HepG2 (cell line): ENCODE results near the gene PDP2. TPM values are rescaled to one million over a fixed set of nuclear protein-coding genes. Genes with fewer than 3 reads are reported as not detected.
A peak's percentile ranks its signal among the peaks of the same experiment; 100 is the strongest.

ENCODE experiments used
- ATF3 ChIP-seq: sonication (generic); formaldehyde crosslinking; IDR thresholded peaks from 2 replicates; pipeline ENCODE4 v1.4.0; 2020; ENCODE audit warnings: missing genetic modification reagents
- KMT2A ChIP-seq: sonication (generic); formaldehyde crosslinking; IDR thresholded peaks from 2 replicates; pipeline ENCODE4 v1.4.0; 2020; ENCODE audit warnings: missing genetic modification reagents
- MTA1 ChIP-seq: sonication (generic); formaldehyde crosslinking; IDR thresholded peaks from 2 replicates; pipeline ENCODE4 v1.4.0; 2020; ENCODE audit warnings: missing genetic modification reagents, mild to moderate bottlenecking, borderline replicate concordance
- PHF5A ChIP-seq: IDR thresholded peaks from one replicate; pipeline ENCODE4 v1.6.1; 2018; ENCODE audit warnings: low read depth, missing genetic modification reagents; ENCODE audit not compliant: unreplicated experiment
- PRPF4 ChIP-seq: fragments of 200-400 bp; formaldehyde crosslinking; IDR thresholded peaks from 2 replicates; pipeline ENCODE4 v1.6.1; 2016; ENCODE audit warnings: low read length, low read depth; ENCODE audit not compliant: poor library complexity, severe bottlenecking
- SP140L ChIP-seq: sonication (generic); formaldehyde crosslinking; IDR thresholded peaks from 2 replicates; pipeline ENCODE4 v1.4.0; 2020; ENCODE audit warnings: missing genetic modification reagents, borderline replicate concordance
- TFE3 ChIP-seq: IDR thresholded peaks from 2 replicates; pipeline ENCODE4 v1.6.1; 2016
- ZFP36 ChIP-seq: fragments of 150-350 bp; IDR thresholded peaks from 2 replicates; pipeline ENCODE4 v1.6.1; 2018; ENCODE audit warnings: borderline replicate concordance, low read length, low read depth; ENCODE audit not compliant: partially characterized antibody
- ZNF318 ChIP-seq: sonication (generic); formaldehyde crosslinking; IDR thresholded peaks from 2 replicates; pipeline ENCODE4 v1.4.0; 2020; ENCODE audit warnings: mild to moderate bottlenecking, missing genetic modification reagents
- ZNF564 ChIP-seq: sonication (generic); formaldehyde crosslinking; IDR thresholded peaks from 2 replicates; pipeline ENCODE4 v1.8.1; 2023; ENCODE audit warnings: mild to moderate bottlenecking, missing genetic modification reagents
- ZNF674 ChIP-seq: sonication (generic); formaldehyde crosslinking; IDR thresholded peaks from 2 replicates; pipeline ENCODE4 v1.5.0; 2020; ENCODE audit warnings: low read depth, mild to moderate bottlenecking, missing genetic modification reagents
- ZSCAN25 ChIP-seq: sonication (generic); formaldehyde crosslinking; IDR thresholded peaks from 2 replicates; pipeline ENCODE4 v1.8.0; 2022; ENCODE audit warnings: mild to moderate bottlenecking, missing genetic modification reagents
- polyA plus RNA-seq, 8 experiments: library from polyadenylated mRNA; depleted of rRNA in 3 of 8; stranded (reverse) in 7 of 8; unstranded in 1 of 8; fragments of >200 nt; fragmentation: Illumina TruSeq in 4 of 8; extraction: Trizol in 4 of 8; gene quantifications; 2 replicates each; pipeline versions ENCODE4 v1.2.1 to v1.2.3, GENCODE V29; 2011 to 2016; ENCODE audit warnings: low read depth in 4 of 8, missing spikeins in 1 of 8, mixed read lengths in 1 of 8; ENCODE audit not compliant: insufficient read depth in 1 of 8
- total RNA-seq, 5 experiments: library from RNA; depleted of rRNA; stranded (reverse); fragments of >200 nt; fragmentation: Illumina TruSeq; extraction: Trizol; gene quantifications; 2 replicates each; pipeline ENCODE4 v1.2.3, GENCODE V29; 2016; ENCODE audit warnings: low read depth in 1 of 5
- TF ChIP-seq, protein P1 (sequence below): fragments of 450-650 bp; IDR thresholded peaks from 2 replicates; pipeline ENCODE4 v1.6.1; 2017
- TF ChIP-seq, protein P2 (sequence below): IDR thresholded peaks from 2 replicates; pipeline ENCODE4 v1.6.1; 2016; ENCODE audit warnings: low read depth, control low read depth
- TF ChIP-seq, protein P3 (sequence below): sonication (generic); formaldehyde crosslinking; IDR thresholded peaks from 2 replicates; pipeline ENCODE4 v1.4.0; 2020; ENCODE audit warnings: missing genetic modification reagents

PDP2 gene
- total and polyA plus RNA-seq, 2 of the 13 experiments (the other 11 are each of a cell fraction or from before 2014, with no cell fraction given) = 12.8 to 15.8 TPM

- TF ChIP-seq ZNF318 (no peak), TFE3 (CRISPR knock-in tag) (no peak), SP140L (CRISPR knock-in tag) (no peak), ZNF564 (CRISPR knock-in tag) (no peak), MTA1 (no peak), ZFP36 (no peak), KMT2A (CRISPR knock-in tag) (no peak), ATF3 (CRISPR knock-in tag) (no peak), PHF5A (CRISPR knock-in tag) (peak; percentile 91), ZSCAN25 (CRISPR knock-in tag) (peak; percentile 94), PRPF4 (no peak), ZNF674 (no peak)
- TF ChIP-seq, protein P1, sequence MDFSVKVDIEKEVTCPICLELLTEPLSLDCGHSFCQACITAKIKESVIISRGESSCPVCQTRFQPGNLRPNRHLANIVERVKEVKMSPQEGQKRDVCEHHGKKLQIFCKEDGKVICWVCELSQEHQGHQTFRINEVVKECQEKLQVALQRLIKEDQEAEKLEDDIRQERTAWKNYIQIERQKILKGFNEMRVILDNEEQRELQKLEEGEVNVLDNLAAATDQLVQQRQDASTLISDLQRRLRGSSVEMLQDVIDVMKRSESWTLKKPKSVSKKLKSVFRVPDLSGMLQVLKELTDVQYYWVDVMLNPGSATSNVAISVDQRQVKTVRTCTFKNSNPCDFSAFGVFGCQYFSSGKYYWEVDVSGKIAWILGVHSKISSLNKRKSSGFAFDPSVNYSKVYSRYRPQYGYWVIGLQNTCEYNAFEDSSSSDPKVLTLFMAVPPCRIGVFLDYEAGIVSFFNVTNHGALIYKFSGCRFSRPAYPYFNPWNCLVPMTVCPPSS = no peak
- TF ChIP-seq, protein P2, sequence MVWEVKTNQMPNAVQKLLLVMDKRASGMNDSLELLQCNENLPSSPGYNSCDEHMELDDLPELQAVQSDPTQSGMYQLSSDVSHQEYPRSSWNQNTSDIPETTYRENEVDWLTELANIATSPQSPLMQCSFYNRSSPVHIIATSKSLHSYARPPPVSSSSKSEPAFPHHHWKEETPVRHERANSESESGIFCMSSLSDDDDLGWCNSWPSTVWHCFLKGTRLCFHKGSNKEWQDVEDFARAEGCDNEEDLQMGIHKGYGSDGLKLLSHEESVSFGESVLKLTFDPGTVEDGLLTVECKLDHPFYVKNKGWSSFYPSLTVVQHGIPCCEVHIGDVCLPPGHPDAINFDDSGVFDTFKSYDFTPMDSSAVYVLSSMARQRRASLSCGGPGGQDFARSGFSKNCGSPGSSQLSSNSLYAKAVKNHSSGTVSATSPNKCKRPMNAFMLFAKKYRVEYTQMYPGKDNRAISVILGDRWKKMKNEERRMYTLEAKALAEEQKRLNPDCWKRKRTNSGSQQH = no peak
- TF ChIP-seq, protein P3, sequence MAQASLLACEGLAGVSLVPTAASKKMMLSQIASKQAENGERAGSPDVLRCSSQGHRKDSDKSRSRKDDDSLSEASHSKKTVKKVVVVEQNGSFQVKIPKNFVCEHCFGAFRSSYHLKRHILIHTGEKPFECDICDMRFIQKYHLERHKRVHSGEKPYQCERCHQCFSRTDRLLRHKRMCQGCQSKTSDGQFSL = peak; percentile 48; the same call in 1 of the 2 replicates
Measured at GRCh38 chr16:66905633-66906539, 25.6 kb downstream of the PDP2 start (continued).
